A549 (cell line): ENCODE data around the gene LYRM7.

Experiments used
- EHMT2 ChIP-seq: fragments of 200-600 bp; sonication (generic); IDR thresholded peaks from 2 replicates; pipeline ENCODE4 v1.6.1; 2016; ENCODE audit warnings: antibody characterized with exemption, low read depth, mild to moderate bottlenecking, moderate library complexity
- ESRRA ChIP-seq: fragments of 150-350 bp; IDR thresholded peaks from 2 replicates; pipeline ENCODE4 v1.6.1; 2014; ENCODE audit warnings: mild to moderate bottlenecking, low read length, borderline replicate concordance
- JUN ChIP-seq, 2 experiments: fragments of >200 bp; sonication (Bioruptor Twin); formaldehyde crosslinking; IDR thresholded peaks; 2 replicates in 1 of 2; 3 replicates in 1 of 2; pipeline ENCODE4 v1.6.1; 2016 to 2017
- POLR2A ChIP-seq: IDR thresholded peaks from 2 replicates; pipeline ENCODE4 v1.6.1; 2012; ENCODE audit warnings: mild to moderate bottlenecking, low read length

GRCh38 chr5:131217791-131218190, 47.0 kb downstream of the LYRM7 start:
- TF ChIP-seq ESRRA: no peak
- TF ChIP-seq POLR2A: no peak
- TF ChIP-seq JUN (IDR thresholded peaks at IDR 0.05): no peak
- TF ChIP-seq EHMT2: no peak
